Sigmoid colon (tissue), 7 donors: Measurements from ENCODE around the gene CHRND. TPM values are rescaled to one million over a fixed set of nuclear protein-coding genes. Genes with fewer than 3 reads are reported as not detected.

Experiments used
- DNase-seq: peaks from one replicate; pipeline ENCODE4 v3.0.0-alpha.2; 2019
- H3K27ac ChIP-seq, 4 donors: fragments of 200-600 bp; sonication (generic); one replicate each; pipeline ENCODE4 v1.5.1; 2016 to 2019; ENCODE audit warnings: mild to moderate bottlenecking in 1 of 4
- H3K27me3 ChIP-seq, 3 donors: fragments of 200-600 bp; sonication (generic); one replicate each; pipeline ENCODE4 v1.5.1; 2019; ENCODE audit warnings: mild to moderate bottlenecking in 1 of 3
- H3K36me3 ChIP-seq, 4 donors: fragments of 200-600 bp; sonication (generic); one replicate each; pipeline ENCODE4 v1.5.1; 2016 to 2019
- H3K4me1 ChIP-seq, 4 donors: fragments of 200-600 bp; sonication (generic); one replicate each; pipeline ENCODE4 v1.5.1; 2017 to 2019
- H3K4me3 ChIP-seq, 4 donors: fragments of 200-600 bp; sonication (generic); one replicate each; pipeline ENCODE4 v1.5.1; 2017 to 2019; ENCODE audit warnings: mild to moderate bottlenecking in 2 of 4, moderate library complexity in 1 of 4
- H3K9me3 ChIP-seq, 4 donors: fragments of 200-600 bp in 3 of 4; sonication (generic) in 3 of 4; one replicate each; pipeline versions ENCODE4 v1.5.1 to v1.6.1; 2013 to 2019
- CTCF ChIP-seq, 4 experiments: fragments of 450-650 bp in 3 of 4; fragments of 200-600 bp in 1 of 4; IDR thresholded peaks; one replicate each; pipeline ENCODE4 v1.5.1; 2016 to 2019; ENCODE audit warnings: antibody characterized with exemption in 4 of 4, mild to moderate bottlenecking in 3 of 4, moderate library complexity in 2 of 4
- EP300 ChIP-seq, 4 donors: sonication (generic); formaldehyde crosslinking; IDR thresholded peaks; one replicate each; pipeline ENCODE4 v1.6.1; 2017; ENCODE audit warnings: antibody characterized with exemption in 4 of 4
- POLR2A ChIP-seq, 2 donors: fragments of 450-650 bp; IDR thresholded peaks; one replicate each; pipeline ENCODE4 v1.6.1; 2016; ENCODE audit warnings: antibody characterized with exemption in 2 of 2, mild to moderate bottlenecking in 2 of 2, moderate library complexity in 2 of 2
- POLR2AphosphoS5 ChIP-seq, 4 donors: sonication (generic); formaldehyde crosslinking; IDR thresholded peaks; one replicate each; pipeline ENCODE4 v1.6.1; 2017; ENCODE audit warnings: antibody characterized with exemption in 4 of 4
- WGBS, 2 donors: extraction: QIAGEN DNeasy Blood & Tissue Kit; methylation state at CpG; one replicate each; pipeline ENCODE4 v1.1.7; 2013; 5-methylcytosine and 5-hydroxymethylcytosine counted together
- intact Hi-C: fragments of 100-400 bp; cut with DNase I; formaldehyde crosslinking; loops from one replicate; pipeline ENCODE4 v1.15.1; 2023
- polyA plus RNA-seq, 3 donors: library from polyadenylated mRNA; stranded (reverse); fragments of 200-250 nt; gene quantifications; one replicate each; pipeline ENCODE4 v1.2.3, GENCODE V29; 2013
- total RNA-seq, 4 donors: library from RNA; depleted of rRNA; stranded (reverse); fragments of >200 nt; gene quantifications; one replicate each; pipeline ENCODE4 v1.1.0, GENCODE V29; 2016
- donor health status: healthy with polysubstance abuse.
- donor health status: Bipolar disorder and iron deficiency.
- donor health status: healthy.

The CHRND gene
- total and polyA plus RNA-seq, 7 donors = not detected

- Histone ChIP-seq H3K27ac (no peak overlapping the region), H3K4me1 (no peaks in the 10 kb centered on the region), H3K36me3 (peaks cover 10 to 74% (median 13%) of the 10 kb centered on the region in 4 donors), H3K9me3 (no peaks in the 10 kb centered on the region), H3K27me3 (no peaks in the 10 kb centered on the region), H3K4me3 (no peak overlapping the region)
- DNase-seq = no peak
- intact Hi-C loops = no loop called here
- no peak for TF ChIP-seq CTCF (IDR thresholded peaks at IDR 0.05)
- WGBS, 2 donors = 73 to 91% methylated on average over 2 of the region's 2 CpGs
These were observed 51.0 kb downstream of the CHRND start for GRCh38 chr2:232576995-232577394.

- TF ChIP-seq POLR2AphosphoS5 (IDR thresholded peaks at IDR 0.05) (no peak), POLR2A (IDR thresholded peaks at IDR 0.05) (no peak), EP300 (IDR thresholded peaks at IDR 0.05) (no peak), CTCF (IDR thresholded peaks at IDR 0.05) (no peak)
- Histone ChIP-seq H3K36me3 (peaks cover 10 to 74% (median 13%) of the 10 kb centered on the region in 4 donors), H3K4me1 (no peaks in the 10 kb centered on the region), H3K9me3 (no peaks in the 10 kb centered on the region), H3K27me3 (no peaks in the 10 kb centered on the region), H3K27ac (no peak overlapping the region), H3K4me3 (no peak overlapping the region)
- DNase-seq = no peak
- intact Hi-C loops = no loop called here
- 86 to 94% methylated on average over 2 of the region's 2 CpGs for WGBS, 2 donors
These were observed 51.9 kb downstream of the CHRND start for GRCh38 chr2:232577841-232578240.

GRCh38 chr2:232578626-232579025, 52.7 kb downstream of the CHRND start:
- TF ChIP-seq EP300 (IDR thresholded peaks at IDR 0.05) (no peak), CTCF (IDR thresholded peaks at IDR 0.05) (no peak), POLR2AphosphoS5 (IDR thresholded peaks at IDR 0.05) (no peak), POLR2A (IDR thresholded peaks at IDR 0.05) (no peak)
- Histone ChIP-seq H3K36me3 (peaks cover 6 to 72% (median 12%) of the 10 kb centered on the region in 4 donors), H3K4me1 (no peaks in the 10 kb centered on the region), H3K4me3 (no peak overlapping the region), H3K27me3 (no peaks in the 10 kb centered on the region), H3K27ac (no peak overlapping the region), H3K9me3 (no peaks in the 10 kb centered on the region)
- intact Hi-C loops = no loop called here
- DNase-seq = no peak
- 69 to 86% methylated on average over 2 of the region's 2 CpGs for WGBS, 2 donors

- H3K36me3 ChIP-seq = peaks cover 0 to 62% (median 7%) of the 10 kb centered on the region in 4 donors
These were observed 54.7 kb downstream of the CHRND start for GRCh38 chr2:232580648-232580981.

More at GRCh38 chr2:232580648-232580981, 54.7 kb downstream of the CHRND start:
- H3K27me3 ChIP-seq = no peaks in the 10 kb centered on the region
- DNase-seq = no peak
- H3K4me1 ChIP-seq = no peaks in the 10 kb centered on the region
- no peak overlapping the region for H3K27ac ChIP-seq
- H3K4me3 ChIP-seq = no peak overlapping the region
- intact Hi-C loops = no loop called here
- TF ChIP-seq POLR2AphosphoS5 (IDR thresholded peaks at IDR 0.05) = no peak
- TF ChIP-seq EP300 (IDR thresholded peaks at IDR 0.05) = no peak
- TF ChIP-seq CTCF (IDR thresholded peaks at IDR 0.05) = no peak
- no peak for TF ChIP-seq POLR2A (IDR thresholded peaks at IDR 0.05)
- no peaks in the 10 kb centered on the region for H3K9me3 ChIP-seq
- 18 to 75% methylated on average over 6 of the region's 6 CpGs for WGBS, 2 donors
